ENCODE results near the gene FIGNL2.
A peak's percentile ranks its signal among the peaks of the same experiment; 100 is the strongest.

Gene FIGNL2

GRCh38 chr12:51855586-51856428, 7.3 kb upstream of the FIGNL2 start:
- DNase-seq (ENCODE audit: low read depth in 2 of 2) = no peak

- no peak for DNase-seq (ENCODE audit: low read depth in 2 of 2)
Measured at GRCh38 chr12:51852404-51853137, 4.1 kb upstream of the FIGNL2 start.

- DNase-seq (ENCODE audit: low read depth in 2 of 2) = no peak
Measured at GRCh38 chr12:51851413-51852124, 3.1 kb upstream of the FIGNL2 start.

- DNase-seq (ENCODE audit: low read depth in 2 of 2) = no peak
Measured at GRCh38 chr12:51850965-51851299, 2.4 kb upstream of the FIGNL2 start.

GRCh38 chr12:51850081-51850964, 1.8 kb upstream of the FIGNL2 start:
- no peak for DNase-seq (ENCODE audit: low read depth in 2 of 2)

- no peak for DNase-seq (ENCODE audit: low read depth in 2 of 2)
Measured at GRCh38 chr12:51848841-51849735, 570 bp upstream of the FIGNL2 start.

GRCh38 chr12:51847643-51848325, 734 bp downstream of the FIGNL2 start:
- no peak for DNase-seq (ENCODE audit: low read depth in 2 of 2)

- DNase-seq (ENCODE audit: low read depth in 2 of 2) = peak; percentile 15 to 22
Measured at GRCh38 chr12:51846911-51847642, 1.4 kb downstream of the FIGNL2 start.

- no peak for DNase-seq (ENCODE audit: low read depth in 2 of 2)
Measured at GRCh38 chr12:51846271-51846691, 2.2 kb downstream of the FIGNL2 start.

GRCh38 chr12:51845482-51845881, 3.0 kb downstream of the FIGNL2 start:
- no peak for DNase-seq (ENCODE audit: low read depth in 2 of 2)

GRCh38 chr12:51844854-51845253, 3.7 kb downstream of the FIGNL2 start:
- no peak for DNase-seq (ENCODE audit: low read depth in 2 of 2)

GRCh38 chr12:51841727-51842126, 6.8 kb downstream of the FIGNL2 start:
- DNase-seq (ENCODE audit: low read depth in 2 of 2) = no peak

GRCh38 chr12:51840966-51841365, 7.6 kb downstream of the FIGNL2 start:
- DNase-seq (ENCODE audit: low read depth in 2 of 2) = no peak

GRCh38 chr12:51839310-51839947, 9.1 kb downstream of the FIGNL2 start:
- DNase-seq (ENCODE audit: low read depth in 2 of 2) = no peak

GRCh38 chr12:51838762-51839161, 9.8 kb downstream of the FIGNL2 start:
- DNase-seq (ENCODE audit: low read depth in 2 of 2) = no peak

GRCh38 chr12:51838036-51838435, 10.5 kb downstream of the FIGNL2 start:
- DNase-seq (ENCODE audit: low read depth in 2 of 2) = no peak

- no peak for DNase-seq (ENCODE audit: low read depth in 2 of 2)
Measured at GRCh38 chr12:51837286-51837685, 11.2 kb downstream of the FIGNL2 start.

GRCh38 chr12:51836827-51837173, 11.7 kb downstream of the FIGNL2 start:
- no peak for DNase-seq (ENCODE audit: low read depth in 2 of 2)

All from stimulated activated CD8-positive, alpha-beta memory T cell treated with anti-CD3 and anti-CD28 coated beads, Interleukin-15, amount 100 ng/mL, for 4 hours (primary cell).